GM21786 (cell line): Measurements from ENCODE around the gene BICD2.

ENCODE experiments used
- ATAC-seq: cut with Tn5 transposase; IDR thresholded peaks from one replicate; pipeline ENCODE4 v1.9.1; 2021; ENCODE audit not compliant: unreplicated experiment

BICD2 gene

DNA sequence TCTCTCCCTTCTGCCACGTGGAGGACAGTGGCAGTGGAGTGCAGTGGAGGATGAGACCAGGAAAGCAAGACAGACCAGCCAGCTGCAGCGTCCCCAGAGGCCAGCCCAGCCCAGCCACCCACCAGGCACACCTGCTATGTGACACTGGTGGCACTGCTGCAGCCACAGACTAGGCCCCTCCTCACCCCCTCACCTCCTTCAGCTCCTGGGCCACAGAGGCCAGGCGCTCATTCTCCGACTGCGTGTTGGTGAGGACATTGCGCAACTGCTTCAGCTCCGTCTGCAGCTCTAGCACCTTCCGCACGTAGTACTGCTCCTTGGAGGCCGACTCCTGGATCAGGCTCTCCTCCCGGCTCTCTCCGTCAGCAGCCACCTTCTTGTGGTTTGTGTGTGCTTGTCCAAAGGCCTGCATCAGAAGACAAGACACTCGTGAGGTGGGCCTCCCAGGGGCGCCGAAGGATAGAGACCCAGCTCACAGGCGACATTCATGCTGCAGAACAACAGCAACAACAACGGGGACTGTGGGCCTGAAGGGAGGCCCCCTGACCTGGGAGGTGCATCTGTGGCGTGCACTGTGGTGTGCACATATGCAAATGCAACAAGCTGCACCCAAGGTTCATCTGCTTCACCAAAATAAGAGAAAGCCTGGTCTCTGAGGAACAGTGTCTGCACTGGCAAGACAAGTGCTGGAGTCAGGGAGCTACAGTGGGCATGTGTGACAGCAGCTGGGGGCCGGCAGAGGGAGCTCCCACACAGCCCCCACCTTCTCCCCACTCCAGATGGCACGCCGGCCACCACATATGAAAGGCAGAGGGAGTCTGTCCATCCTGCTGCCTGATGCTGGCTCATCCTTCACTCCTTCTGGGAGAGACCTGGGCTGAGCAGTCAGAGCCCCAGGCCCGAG lies 35.5 kb downstream of the BICD2 start:
- ATAC-seq = peak; percentile 87

DNA sequence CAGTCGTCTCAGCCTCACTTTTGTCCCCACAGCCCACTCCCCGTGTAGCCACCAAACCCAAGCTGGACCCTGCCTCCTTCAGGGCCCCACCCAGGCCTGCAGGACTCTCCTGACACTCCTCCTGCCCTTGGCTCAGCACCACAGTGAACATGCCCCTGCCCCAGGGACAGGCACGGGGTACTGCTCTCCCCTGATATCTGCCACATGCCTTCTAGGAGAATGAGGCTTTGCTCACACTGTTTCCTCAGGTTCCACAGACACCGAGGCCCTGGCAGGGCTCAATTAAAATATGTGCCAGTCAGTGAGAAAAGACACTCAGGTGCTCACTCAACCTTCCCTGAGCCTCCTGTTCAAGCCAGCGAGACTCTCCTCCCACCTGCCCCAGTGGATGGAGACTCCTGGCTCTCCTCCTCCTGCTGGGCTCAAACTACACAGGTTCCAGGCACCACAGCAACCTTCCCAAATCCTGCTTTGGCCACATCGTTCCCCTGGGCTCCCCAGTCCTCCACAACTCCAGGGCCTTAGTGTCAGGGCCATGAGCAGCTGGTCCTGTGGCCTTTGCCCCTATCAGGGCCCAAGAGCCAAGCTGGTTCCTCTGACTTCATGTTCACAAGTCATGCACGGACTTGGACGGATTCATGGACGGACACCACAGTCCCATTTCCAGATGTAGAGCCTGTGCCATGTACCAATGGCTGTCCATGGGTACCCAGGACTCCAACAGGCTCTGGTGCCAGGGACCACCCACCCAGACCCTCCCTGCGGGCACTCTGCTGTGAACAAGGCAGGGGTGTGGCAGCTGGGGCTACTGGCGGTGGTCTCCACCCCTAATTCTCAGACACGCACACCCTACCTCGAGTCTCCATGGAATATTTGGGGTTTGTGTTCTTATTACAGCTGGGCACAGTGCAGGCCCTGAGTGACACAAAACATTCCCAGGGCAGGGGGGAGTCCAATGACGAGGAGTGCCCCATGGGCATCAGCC lies 36.6 kb downstream of the BICD2 start:
- ATAC-seq = no peak

DNA sequence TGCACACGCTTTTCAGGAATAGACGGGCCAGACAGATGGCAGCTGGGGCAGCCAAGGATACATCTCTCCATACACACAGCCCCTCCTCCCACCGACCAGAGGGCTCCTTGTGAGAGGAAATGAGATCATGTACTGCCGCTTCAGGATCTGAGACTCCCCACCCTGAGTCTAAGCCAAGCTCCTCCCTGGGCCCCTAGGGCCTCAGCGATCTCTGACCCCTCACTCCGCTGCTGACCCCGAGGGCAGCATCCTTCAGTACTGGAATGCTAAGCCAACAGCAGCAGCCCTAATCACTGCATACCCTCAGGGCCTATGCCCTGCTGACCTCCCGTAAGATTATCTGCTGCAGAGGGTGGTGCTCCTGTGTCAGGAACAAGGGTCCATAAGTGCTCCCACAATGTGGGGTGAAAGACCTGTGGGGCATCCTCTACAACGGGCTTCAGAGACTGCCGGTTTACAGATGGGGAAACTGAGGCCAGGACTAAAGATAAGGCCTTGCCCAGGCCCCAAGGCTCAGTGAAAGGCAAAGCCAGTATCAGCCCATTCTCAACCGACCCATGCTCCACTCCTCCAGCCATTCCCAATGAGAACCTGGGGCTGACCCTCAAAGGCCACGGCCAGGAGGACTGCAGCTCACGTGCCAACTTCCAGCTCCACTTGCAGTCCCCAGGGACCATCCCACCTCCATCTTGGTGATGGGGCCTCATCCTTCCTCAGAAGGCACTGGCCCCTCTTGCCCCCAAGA lies 37.5 kb downstream of the BICD2 start:
- ATAC-seq = no peak

DNA sequence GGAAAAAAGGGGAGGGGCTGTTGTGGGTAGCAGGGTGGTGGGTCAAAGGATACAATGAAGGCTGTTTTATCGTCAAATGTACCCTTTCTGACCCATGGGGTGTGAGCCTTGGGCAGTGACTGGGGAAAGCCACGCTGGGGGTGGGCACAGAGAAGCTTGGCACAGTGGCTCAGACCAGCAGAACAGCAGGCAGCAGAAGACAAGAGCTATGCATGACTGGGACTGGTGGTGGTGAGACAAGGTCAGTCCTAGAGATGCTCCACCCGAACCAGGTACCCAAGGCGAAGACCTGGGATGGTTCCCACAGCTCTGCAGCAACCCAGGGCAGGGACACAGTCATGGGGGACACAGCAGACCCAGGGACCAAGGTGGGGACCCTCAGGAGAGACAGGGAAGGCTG lies 38.3 kb downstream of the BICD2 start:
- ATAC-seq = no peak

DNA sequence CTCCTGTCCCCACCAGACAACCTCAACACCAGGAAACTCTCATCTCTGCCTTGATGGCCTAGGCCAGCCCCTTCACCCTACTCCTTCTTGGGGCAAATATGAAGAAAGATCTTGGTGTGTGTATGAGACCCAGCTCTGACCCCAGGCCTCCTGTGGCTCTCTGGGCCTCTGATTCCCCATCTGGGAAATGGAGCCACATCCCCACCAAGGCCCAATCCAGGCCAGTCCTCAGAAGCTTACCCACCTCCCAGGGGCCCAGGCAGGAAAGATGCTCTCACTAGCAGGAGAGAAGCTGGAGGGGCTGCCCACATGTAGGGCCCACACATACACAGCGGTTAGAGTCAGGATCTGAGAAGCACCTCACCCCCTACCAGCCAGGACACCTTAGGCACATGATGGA lies 38.9 kb downstream of the BICD2 start:
- no peak for ATAC-seq

DNA sequence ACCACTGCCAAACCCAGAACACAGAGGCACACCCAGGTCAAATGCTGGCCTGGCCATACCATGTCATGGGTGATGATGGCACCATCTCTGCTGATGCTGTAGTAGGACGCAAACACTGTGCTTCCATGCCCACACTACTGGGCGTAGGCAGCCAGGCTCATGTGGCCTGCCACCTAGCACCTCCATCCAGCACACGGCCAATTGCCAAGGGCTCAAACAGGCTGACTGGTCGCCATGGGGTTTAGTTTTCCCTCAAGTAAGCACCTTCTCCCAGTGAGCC lies 39.4 kb downstream of the BICD2 start:
- ATAC-seq = no peak

DNA sequence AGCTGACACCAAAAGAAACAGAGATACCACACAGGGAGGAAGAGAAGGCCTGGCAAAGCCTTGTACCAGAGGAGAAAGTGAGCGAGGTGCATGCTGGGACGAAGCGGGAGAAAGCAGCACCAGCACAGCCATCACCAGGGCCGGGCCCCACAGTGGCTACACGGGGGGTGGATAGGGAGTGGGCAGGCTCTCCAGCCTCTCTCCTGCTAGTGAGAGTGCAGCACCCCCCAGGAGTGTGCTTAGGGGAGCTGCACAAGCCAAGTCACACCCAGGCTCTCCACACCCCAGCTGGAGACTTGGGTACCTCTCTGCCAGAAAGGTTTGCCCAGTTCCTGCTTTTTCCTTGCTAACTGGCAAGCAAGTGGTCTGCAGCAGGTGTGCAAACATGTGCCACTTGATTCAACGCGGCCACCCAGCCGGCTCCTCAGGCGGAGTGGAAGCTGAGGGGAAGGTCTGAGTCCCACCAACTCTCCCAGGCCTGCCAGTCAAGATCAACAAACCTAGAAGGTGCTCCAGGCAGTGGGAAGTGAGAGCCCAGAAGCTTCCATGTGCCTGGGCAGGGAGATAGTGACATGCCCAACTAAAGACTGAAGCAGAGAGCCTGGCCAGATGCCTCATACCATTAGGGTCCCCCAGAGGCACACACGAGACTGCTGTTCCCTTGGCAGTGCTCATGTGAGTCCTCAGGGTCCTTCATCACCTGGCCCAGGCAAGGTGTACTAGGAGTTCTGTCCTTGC lies 39.9 kb downstream of the BICD2 start:
- ATAC-seq = no peak

DNA sequence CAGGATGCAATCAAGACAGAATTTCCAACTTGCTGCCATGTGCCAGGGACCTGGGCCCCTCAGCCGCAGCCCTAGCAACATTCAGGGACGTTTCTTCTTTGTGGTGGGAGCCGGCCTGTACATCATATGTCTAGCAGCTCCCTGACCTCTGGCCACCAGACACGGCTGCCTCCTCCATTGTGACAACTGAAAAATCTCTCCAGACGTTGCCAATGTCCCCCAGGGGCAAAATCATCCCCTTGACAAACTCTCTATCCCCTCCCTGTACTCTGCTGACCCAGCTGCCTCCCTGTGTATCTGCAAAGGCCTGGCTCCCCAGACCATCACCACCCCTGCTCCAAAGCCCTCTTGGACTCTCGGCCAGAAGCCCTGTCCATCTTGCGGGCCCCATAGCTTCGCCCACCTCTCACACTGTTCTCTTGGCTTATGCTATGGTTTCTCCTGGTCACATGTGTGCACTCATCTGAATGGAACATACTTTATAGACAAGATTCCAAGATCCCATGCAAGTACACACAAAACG lies 40.8 kb downstream of the BICD2 start:
- no peak for ATAC-seq

DNA sequence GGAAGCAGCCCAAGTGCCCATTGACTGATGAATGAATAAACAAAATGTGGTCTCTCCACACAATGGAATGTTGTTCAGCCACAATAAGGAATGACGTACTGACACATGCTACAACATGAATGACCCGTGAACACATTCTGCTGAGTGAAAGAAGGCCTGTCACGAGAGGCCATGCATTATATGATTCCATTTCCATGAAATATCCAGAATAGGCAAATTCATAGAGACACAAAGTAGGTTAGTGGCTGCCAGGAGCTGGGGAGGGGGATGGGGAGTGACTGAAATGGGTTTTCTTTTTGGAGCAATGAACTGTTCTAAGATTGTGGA lies 41.4 kb downstream of the BICD2 start:
- ATAC-seq = no peak

DNA sequence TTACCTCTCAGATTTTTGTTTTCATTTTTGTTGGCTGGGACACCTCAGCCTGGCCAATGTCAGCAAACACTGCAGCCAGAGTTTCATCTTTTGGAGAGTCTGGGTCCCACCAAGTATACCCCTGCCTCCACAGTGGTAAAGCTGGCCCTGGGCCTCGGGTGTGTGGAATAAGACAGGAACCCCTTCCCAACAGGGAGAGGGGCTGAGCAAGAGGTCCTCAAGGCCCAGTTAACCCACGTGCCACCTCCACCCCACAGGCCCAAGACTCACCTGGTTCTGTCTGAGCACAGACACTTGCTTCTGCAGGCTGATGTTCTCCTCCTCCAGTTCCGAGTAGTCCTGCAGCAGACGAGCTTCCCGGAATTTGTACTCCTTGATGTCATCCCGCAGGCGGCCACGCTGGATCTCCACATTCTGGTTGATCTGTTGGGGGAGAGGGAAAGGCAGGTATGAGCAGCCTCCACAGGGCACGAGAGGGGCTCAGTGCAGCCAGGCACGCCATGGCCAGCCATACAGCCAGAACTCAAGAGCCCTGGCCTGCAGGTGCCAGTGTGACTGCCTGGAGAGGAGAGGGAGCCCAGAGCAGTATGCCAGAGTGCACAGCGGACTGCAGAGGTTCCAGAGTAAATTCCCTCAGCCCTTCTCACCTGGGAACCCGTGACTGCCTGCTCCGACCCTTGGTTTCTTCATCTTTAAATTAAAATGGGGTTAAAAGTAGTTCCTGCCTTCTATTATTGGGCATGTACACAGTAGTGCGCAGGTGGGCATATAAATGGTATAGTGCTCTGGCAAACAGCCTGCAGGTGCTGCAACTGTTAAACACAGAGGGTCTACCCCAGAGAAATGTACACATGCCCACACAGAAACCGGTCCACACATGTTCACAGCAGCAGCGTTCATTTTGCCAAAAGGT lies 42.0 kb downstream of the BICD2 start:
- ATAC-seq = no peak

DNA sequence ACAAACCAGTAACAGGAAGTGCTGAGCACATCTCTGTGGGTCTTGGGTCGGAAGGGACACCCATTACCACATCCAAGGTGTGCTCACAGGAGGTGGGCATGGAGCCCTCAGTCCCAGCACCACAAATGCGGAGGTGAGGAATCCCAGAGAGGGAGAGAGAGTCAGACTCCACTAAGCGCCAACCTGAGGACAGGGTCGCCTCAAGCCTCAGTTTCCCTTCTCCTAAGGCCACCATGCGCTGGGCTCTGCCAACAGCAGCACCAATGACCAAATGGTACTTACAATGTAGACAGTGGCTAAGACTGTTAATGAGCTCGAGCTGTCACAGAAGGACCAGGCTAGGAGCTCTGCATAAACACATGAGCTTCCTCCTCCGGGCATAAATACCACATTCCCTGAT lies 43.1 kb downstream of the BICD2 start:
- no peak for ATAC-seq

DNA sequence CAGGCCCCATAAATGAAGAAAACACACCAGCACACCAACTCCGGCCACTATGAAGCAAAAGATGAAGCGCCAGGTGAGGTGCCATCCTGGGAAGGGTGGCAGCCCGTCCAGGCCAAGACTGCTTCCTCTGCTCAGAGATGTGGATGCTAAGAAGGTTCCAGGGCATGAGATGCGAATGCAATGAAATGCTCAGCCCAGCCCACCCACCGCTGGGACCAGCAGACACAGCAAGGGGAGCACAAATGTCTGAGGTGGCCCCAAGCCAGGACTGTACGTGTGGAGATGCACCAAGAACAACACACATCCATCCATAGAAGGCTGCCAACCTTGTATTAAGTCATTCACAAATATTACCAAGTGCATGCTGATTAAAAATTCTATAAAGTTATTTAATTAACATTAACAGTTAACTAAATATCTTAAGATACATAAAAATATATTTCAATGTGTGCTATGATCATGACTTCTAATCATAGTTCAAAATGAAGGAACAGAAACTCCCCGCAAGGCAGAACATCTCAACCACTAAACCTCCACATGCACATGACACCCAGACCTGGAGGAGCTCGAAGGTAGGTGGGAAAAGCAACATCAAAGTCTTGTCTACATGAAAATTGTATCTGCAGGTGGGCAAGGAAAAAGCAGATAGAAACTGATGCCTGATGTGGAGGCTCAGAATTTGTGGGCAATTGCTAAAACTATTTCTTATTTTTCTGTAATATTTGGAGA lies 43.7 kb downstream of the BICD2 start:
- ATAC-seq = no peak

DNA sequence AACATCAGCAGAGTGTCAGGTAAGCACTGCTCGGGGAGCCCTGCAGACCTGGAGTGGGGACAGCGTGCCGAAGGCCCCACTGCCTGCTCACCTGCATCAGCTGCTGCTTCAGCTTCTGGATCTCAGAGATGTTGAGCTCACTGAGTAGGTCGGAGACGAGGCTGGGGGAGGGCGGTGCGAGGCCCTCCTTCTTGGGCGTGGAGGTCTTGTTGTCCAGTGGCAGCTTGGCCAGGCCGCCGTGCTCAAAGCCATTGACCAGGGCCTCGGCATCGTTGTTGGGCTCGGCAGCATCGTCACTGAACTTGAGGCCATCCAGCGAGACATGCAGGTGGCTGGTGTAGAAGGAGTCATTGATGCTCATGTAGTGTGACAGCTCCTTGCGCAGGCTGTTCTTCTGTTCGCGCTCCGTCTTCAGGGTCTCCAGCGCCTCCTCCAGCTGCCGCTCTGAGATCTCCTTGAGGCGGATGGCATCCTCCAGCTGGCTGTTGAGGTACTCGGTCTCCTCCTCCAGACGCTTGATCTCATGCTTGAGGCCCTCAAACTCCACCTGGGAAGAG lies 44.3 kb downstream of the BICD2 start:
- ATAC-seq = no peak

DNA sequence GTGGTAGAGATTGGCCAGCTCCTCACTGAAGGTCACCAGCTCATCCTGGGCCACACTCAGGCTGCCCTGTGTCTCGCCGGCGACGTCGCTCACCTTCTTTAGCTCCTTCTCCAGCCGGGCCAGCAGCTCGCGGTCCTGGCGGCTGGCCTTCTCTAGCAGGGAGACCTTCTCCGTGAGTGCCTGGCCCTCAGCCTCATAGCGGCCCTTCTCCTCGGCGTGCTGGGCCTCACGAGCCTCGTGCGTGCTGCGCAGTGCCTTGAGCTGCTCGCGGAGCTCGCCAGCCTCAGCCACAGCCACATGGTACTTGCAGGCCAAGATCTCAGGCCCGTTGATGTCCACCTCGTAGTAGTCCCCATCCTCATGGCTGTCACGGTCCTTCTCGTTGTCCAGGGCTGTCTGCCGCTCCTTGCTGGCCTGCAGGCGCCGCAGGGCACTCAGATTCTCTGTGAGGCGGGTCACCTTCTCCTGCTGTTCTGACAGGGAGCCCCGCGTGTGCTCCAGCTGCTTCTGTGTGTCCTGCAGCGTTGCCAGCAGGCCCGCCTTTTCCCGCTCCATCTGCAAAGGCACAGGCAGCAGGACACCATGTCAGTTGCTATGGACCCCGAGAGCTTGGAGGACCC lies 45.5 kb downstream of the BICD2 start:
- no peak for ATAC-seq

DNA sequence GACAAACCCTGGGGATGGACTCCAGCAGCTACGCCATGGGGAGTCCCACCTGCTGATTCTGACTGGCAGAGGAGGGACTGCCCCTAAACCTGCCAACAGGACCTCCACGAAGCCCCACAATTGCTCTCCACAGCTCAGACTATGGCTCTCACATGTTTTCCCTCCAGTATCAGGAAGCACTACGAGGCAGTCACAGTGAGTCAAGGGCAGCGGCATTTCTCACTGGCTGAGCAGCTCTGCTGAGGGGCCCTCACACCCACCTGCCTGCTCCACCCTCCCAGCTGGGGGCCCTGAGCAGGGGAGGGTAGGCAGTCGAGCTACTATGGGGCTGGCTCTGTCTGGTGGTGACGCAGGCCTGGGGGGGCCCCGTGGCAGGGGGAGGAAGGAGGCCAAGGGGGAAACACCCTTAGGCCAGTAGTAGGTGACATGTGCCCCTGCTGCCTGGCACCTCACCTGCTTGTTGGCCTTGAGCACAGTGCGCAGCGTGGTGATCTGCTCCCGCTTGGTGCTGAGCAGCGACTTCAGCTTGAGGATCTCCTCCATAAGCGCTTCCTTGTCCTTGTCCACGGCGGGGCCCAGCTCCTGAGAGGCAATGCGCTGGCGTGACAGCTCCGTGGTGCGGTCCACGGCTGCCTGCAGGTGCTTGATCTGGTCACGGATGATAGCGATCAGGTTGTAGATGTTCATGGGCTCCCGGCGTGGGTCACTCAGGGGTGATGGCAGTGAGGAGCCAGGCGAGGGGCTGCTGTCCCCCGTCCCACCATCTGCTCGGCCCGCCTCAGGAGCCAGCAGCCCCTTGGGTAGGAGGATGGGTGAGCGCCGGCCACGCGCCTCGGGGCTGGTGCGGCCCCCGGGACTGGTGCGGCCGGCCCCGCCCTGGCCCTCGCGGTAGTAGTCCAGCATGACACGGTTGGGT lies 46.3 kb downstream of the BICD2 start:
- ATAC-seq = no peak

DNA sequence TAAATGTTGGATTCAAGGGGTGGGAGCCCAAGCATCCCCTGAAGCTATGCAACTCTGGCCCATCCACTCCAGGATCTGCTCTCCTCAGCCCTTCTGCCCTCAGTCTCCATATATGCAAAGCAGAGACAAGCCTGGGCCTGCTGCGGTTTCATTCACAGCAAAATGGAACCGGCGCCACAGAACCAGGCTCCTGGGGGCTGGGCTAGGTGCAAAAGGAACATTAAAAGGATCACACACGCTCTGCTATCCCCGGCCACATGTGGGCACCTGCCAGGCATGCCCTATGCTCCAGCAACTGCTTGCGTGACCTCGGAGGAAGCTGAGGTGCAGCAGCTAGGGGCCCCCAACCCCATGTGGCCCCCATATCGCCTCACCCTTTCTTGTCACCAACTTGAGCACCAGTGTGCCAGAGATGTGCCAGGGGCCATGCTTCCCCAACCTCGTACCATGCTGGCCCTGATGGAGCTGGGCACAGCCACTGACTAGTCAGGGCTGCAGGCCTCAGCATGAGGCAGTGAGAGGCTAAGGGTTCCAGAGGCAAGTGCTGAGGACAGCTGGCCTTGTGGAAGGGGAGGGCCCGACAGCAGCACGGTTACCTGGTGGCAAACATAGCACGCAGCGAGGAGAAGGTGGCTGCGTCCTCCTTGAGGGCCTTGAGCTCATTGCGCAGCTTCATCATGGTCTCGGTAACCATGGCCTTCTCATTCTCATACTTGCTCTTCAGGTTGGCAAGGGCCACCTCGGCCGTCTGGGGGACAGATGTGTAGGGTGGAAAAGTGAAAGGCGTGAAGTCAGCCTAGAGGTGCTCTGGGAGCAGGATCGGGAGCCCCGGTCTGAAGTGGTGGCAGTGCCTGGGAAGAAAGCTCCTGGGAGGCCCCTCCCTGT lies 47.2 kb downstream of the BICD2 start:
- no peak for ATAC-seq
